HG02763 (cell line): ENCODE data around the gene POPDC3.
"Not testable (repeated sequence)": the region's sequence is repeated elsewhere in the genome, so short reads cannot be mapped to it uniquely, and the experiment has no call there.

Experiments
- ATAC-seq: cut with Tn5 transposase; IDR thresholded peaks from one replicate; pipeline ENCODE4 v1.9.1; 2021; ENCODE audit warnings: mild to moderate bottlenecking, moderate library complexity; ENCODE audit not compliant: unreplicated experiment

Gene POPDC3

GRCh38 chr6:105179244-105180065, at the start of gene POPDC3:
POPDC3 (minus strand) TSS chr6:105180014; CDS start chr6:105161909, 18,105 bp downstream.
- no peak for ATAC-seq

GRCh38 chr6:105227295-105227767, 47.5 kb upstream of the POPDC3 start:
- no peak for ATAC-seq

- ATAC-seq = no peak
Observed at GRCh38 chr6:105226598-105227294, 46.9 kb upstream of the POPDC3 start.

GRCh38 chr6:105223242-105223641, 43.4 kb upstream of the POPDC3 start:
- no peak for ATAC-seq

GRCh38 chr6:105221219-105221618, 41.4 kb upstream of the POPDC3 start:
- not testable (repeated sequence) for ATAC-seq

GRCh38 chr6:105220186-105220585, 40.4 kb upstream of the POPDC3 start:
- ATAC-seq = no peak

- not testable (repeated sequence) for ATAC-seq
Observed at GRCh38 chr6:105219218-105219617, 39.4 kb upstream of the POPDC3 start.

- ATAC-seq = no peak
Observed at GRCh38 chr6:105215506-105215905, 35.7 kb upstream of the POPDC3 start.

GRCh38 chr6:105214668-105215067, 34.9 kb upstream of the POPDC3 start:
- ATAC-seq = no peak

GRCh38 chr6:105213272-105213671, 33.5 kb upstream of the POPDC3 start:
- no peak for ATAC-seq

GRCh38 chr6:105212587-105212986, 32.8 kb upstream of the POPDC3 start:
- no peak for ATAC-seq

- no peak for ATAC-seq
Observed at GRCh38 chr6:105211831-105212230, 32.0 kb upstream of the POPDC3 start.

- no peak for ATAC-seq
Observed at GRCh38 chr6:105210932-105211531, 31.2 kb upstream of the POPDC3 start.

GRCh38 chr6:105209950-105210706, 30.3 kb upstream of the POPDC3 start:
- no peak for ATAC-seq

- ATAC-seq = no peak
Observed at GRCh38 chr6:105207524-105208269, 27.9 kb upstream of the POPDC3 start.

GRCh38 chr6:105204768-105205167, 25.0 kb upstream of the POPDC3 start:
- no peak for ATAC-seq

GRCh38 chr6:105204331-105204730, 24.5 kb upstream of the POPDC3 start:
- ATAC-seq = no peak

- ATAC-seq = no peak
Observed at GRCh38 chr6:105202486-105202885, 22.7 kb upstream of the POPDC3 start.

- ATAC-seq = no peak
Observed at GRCh38 chr6:105200133-105200730, 20.4 kb upstream of the POPDC3 start.

GRCh38 chr6:105199711-105200110, 19.9 kb upstream of the POPDC3 start:
- ATAC-seq = no peak
